HG02763 (cell line): ENCODE data around the gene ARID5A.

ENCODE experiments used
- ATAC-seq: cut with Tn5 transposase; IDR thresholded peaks from one replicate; pipeline ENCODE4 v1.9.1; 2021; ENCODE audit warnings: mild to moderate bottlenecking, moderate library complexity; ENCODE audit not compliant: unreplicated experiment

Gene ARID5A

GRCh38 chr2:96506907-96507240 is 29.7 kb upstream of the ARID5A start:
- no peak for ATAC-seq

- peak; percentile 43 for ATAC-seq
Observed at GRCh38 chr2:96507957-96508520, 28.5 kb upstream of the ARID5A start.

GRCh38 chr2:96508521-96509113 is 27.9 kb upstream of the ARID5A start:
- no peak for ATAC-seq

GRCh38 chr2:96509114-96509846 is 27.3 kb upstream of the ARID5A start:
- peak; percentile 67 for ATAC-seq

GRCh38 chr2:96509847-96510230 is 26.7 kb upstream of the ARID5A start:
- no peak for ATAC-seq

- ATAC-seq: no peak
Observed at GRCh38 chr2:96510931-96511595, 25.5 kb upstream of the ARID5A start.

GRCh38 chr2:96511851-96512250 is 24.7 kb upstream of the ARID5A start:
- ATAC-seq: no peak

GRCh38 chr2:96512341-96512740 is 24.2 kb upstream of the ARID5A start:
- no peak for ATAC-seq

GRCh38 chr2:96514521-96514920 is 22.0 kb upstream of the ARID5A start:
- no peak for ATAC-seq

GRCh38 chr2:96517079-96517478 is 19.5 kb upstream of the ARID5A start:
- no peak for ATAC-seq

GRCh38 chr2:96520231-96520630 is 16.3 kb upstream of the ARID5A start:
- no peak for ATAC-seq

GRCh38 chr2:96520697-96521096 is 15.9 kb upstream of the ARID5A start:
- no peak for ATAC-seq

- no peak for ATAC-seq
Observed at GRCh38 chr2:96521219-96521618, 15.3 kb upstream of the ARID5A start.

GRCh38 chr2:96522304-96523203 is 14.0 kb upstream of the ARID5A start:
- no peak for ATAC-seq

GRCh38 chr2:96523659-96524481 is 12.7 kb upstream of the ARID5A start:
- no peak for ATAC-seq

- ATAC-seq: no peak
Observed at GRCh38 chr2:96524482-96525210, 11.9 kb upstream of the ARID5A start.

- no peak for ATAC-seq
Observed at GRCh38 chr2:96525211-96525507, 11.4 kb upstream of the ARID5A start.

- no peak for ATAC-seq
Observed at GRCh38 chr2:96526101-96526591, 10.4 kb upstream of the ARID5A start.

- ATAC-seq: no peak
Observed at GRCh38 chr2:96526615-96527285, 9.8 kb upstream of the ARID5A start.
